ENCODE results near the gene REV1.

- TF ChIP-seq POLR2A (IDR thresholded peaks at IDR 0.05; ENCODE audit: low read length) (no peak), GATA1 (IDR thresholded peaks at IDR 0.05; ENCODE audit: low read depth, low read length) (no peak)
Measured at GRCh38 chr2:99433340-99433739, 56.5 kb downstream of the REV1 start.
